Anterior cingulate cortex (tissue), 58 donors: Measurements from ENCODE around the gene ATP5F1A.
A peak's percentile ranks its signal among the peaks of the same experiment; 100 is the strongest.
"Not testable (repeated sequence)": the region's sequence is repeated elsewhere in the genome, so short reads cannot be mapped to it uniquely, and the experiment has no call there.

Source experiments
- DNase-seq, 58 donors: peaks; one replicate each; lab custom pipeline; 2025; lab: John Stamatoyannopoulos, UW

Gene ATP5F1A

GRCh38 chr18:46097801-46098615 lies at the start of gene ATP5F1A:
Gene ATP5F1A, minus strand, starts transcription at chr18:46098296. Its CDS starts 65 bp downstream, at chr18:46098231.
- DNase-seq = peak; percentile 41 to 96 (median 86)

DNA sequence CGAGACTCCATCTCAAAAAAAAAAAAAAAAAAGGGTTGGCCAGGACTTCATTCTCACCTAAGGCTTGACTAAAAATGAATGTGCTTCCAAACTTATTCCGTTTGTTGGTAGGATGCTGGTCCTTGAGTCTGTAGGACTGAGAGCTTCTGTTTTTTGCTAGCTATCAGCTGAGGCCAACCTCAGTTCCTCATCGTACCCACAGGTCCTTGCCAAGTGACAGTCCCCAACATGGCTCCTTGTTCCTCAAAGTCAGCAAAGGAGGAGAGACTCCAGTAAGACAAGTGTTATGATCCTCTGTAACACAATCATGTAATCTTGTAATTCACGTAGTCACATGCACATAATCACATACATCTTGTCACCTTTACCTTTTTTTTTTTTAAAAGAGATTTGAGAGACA lies 43.1 kb upstream of the ATP5F1A start:
- DNase-seq = no peak

DNA sequence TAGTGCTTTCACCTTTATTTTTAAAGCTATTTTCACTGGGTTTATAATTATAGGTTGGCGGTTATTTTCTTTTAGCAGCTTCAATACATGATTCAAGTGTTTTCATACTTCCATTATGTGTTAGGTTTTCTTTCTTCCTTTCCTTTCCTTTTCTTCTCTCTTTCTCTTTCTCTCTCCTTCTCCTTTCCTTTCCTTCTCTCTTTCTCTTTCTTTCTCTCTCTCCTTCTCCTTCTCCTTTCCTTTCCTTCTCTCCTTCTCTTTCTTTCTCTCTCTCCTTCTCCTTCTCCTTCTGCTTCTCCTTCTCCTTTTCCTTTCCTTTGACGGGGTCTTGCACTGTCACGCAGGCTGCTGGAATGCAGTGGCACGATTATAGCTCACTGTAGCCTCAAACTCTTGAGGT lies 42.1 kb upstream of the ATP5F1A start:
- DNase-seq = no peak

- peak in 14 of 58 donors; percentile 2 to 44 (median 12) for DNase-seq
Measured at GRCh38 chr18:46134920-46135675, 37.0 kb upstream of the ATP5F1A start.

- DNase-seq = no peak
Measured at GRCh38 chr18:46133534-46133933, 35.4 kb upstream of the ATP5F1A start.

DNA sequence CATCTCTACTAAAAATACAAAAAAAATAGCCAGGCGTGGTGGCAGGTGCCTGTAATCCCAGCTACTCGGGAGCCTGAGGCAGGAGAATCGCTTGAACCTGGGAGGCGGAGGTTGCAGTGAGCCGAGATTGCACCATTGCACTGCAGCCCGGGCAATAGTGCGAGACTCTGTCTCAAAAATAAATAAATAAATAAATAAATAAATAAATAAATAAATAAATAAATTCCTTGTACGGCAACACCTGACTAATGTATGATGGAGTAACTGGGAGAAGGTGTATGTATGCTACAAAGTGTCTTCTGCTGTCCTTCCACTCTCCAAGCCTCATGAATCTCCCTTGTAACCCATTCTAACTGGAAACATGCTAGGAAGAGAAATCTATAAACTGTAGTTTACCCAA lies 32.5 kb upstream of the ATP5F1A start:
- DNase-seq = not testable (repeated sequence)

GRCh38 chr18:46130061-46130460 lies 32.0 kb upstream of the ATP5F1A start:
- DNase-seq = no peak

- DNase-seq = not testable (repeated sequence)
Measured at GRCh38 chr18:46126625-46127024, 28.5 kb upstream of the ATP5F1A start.

GRCh38 chr18:46113751-46114150 lies 15.7 kb upstream of the ATP5F1A start:
- DNase-seq = no peak

- no peak for DNase-seq
Measured at GRCh38 chr18:46110406-46110805, 12.3 kb upstream of the ATP5F1A start.

- no peak for DNase-seq
Measured at GRCh38 chr18:46109386-46109785, 11.3 kb upstream of the ATP5F1A start.

DNA sequence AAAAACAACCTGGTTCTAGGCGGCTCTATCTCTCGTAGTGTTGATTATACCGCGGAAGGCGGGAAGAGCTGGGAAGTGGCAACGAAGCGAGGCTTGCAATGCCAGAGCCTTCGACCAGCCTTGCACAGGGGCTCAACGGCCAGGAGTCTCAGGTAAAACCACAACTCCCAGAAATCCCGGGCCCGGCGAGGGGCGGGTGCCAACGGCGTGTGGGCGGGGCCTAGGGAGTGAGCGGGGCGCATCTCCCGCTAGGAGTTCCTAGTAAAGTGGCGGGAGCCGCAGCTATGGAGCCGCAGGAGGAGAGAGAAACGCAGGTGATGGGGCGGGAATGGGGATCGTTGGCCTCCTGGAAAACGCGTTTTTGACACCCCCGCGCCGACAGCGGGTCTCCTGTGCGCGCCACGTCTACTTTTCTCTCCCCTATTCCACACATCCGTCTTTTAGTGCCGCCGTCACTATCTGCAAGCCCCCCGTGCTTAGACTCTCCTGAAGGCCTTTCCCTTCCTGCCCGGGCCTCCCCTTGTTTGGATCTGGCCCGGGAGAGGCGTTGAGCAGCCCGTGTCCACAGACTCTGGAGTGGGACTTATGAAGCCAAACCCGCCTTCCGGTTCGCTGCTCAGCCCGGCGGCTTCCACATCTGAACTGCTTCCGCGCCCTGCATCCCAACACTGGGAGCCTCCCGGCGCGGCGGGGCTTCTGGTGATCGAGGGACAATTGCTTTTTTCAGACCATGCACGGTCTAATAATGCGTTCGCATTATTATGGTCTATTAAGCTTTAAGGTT lies 6.2 kb upstream of the ATP5F1A start, which contains the start of gene HAUS1:
Gene HAUS1 (plus strand): TSS at position 258 of the 784 bp plus-strand sequence. CDS start 27 bp downstream, at position 285.
- peak; percentile 49 to 96 (median 88) for DNase-seq

- no peak for DNase-seq
Measured at GRCh38 chr18:46099463-46099862, 1.4 kb upstream of the ATP5F1A start.

DNA sequence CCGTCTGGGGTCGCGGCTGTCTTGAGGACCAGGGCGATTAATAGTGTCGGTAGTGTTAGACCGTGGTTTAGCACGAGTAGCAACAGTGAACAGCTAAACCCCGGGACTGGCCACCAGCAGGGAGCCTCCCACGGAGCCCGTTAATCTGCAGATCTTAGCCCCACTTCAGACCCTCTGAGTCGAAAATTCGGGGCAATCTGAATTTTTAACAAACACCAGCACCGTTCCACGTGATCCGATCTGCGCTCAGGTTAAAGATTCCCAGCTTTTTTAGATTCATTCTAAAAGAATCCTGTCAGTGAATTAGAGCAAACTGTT lies 479 bp upstream of the ATP5F1A start:
- no peak for DNase-seq

- peak in 2 of 58 donors; percentile 45 to 61 for DNase-seq
Measured at GRCh38 chr18:46097431-46097800, 680 bp downstream of the ATP5F1A start.

GRCh38 chr18:46096651-46097300 lies 1.3 kb downstream of the ATP5F1A start:
- peak in 1 of 58 donors; percentile 3 for DNase-seq

GRCh38 chr18:46095532-46095931 lies 2.6 kb downstream of the ATP5F1A start:
- DNase-seq = no peak

DNA sequence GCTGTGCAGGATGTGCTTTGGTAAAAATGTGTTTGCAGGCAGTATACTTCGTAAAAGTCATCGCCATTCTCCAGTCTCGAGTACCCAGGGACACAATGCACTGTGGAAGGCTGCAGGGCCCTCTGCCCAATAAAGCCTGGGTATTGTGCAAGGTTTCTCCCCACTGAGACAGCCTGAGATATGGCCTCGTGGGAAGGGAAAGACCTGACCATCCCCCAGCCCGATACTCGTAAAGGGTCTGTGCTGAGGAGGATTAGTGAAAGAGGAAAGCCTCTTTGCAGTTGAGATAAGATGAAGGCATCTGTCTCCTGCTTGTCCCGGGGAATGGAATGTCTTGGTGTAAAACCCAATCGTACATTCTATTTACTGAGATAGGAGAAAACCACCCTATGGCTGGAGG lies 9.6 kb downstream of the ATP5F1A start:
- DNase-seq = not testable (repeated sequence)

DNA sequence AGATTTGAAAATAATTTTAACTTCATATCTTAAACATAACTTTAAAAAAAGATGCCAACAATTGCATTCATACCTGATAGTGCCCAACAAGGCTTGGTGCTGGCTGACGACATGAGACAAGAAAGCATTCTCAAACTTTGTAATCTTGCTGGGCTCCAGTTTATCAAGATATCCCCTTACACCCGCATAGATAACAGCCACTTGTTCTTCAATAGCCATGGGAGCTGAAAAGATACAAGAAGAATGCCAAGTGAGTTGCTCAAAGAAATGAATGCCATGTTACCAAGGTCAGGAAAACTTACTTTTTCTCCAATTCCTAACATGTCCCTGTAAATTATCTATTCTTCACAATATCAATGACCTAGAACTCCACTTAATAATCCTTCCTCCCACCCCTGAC lies 13.7 kb downstream of the ATP5F1A start:
- DNase-seq = no peak

DNA sequence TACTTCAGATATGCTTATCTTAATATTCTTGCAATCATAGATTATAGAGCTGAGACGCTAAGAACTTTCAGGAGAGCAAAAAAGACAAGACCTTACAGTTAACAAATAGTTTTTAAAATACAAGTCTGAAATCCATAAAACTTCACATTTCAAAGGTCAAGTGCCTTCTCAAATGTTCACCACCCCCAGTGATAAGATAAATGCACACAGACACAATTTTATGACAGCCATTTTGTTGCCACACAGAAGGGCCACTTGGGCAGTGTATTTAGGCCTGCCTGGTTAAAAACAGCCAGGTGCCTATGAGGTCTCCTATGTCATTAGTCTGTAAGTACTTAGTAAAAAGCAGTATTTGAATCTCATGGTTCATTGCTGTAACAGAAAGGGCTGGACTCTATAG lies 17.9 kb downstream of the ATP5F1A start:
- DNase-seq = no peak
